GM13977 (cell line): ENCODE results near the gene TXNL4B.

Source experiments
- DNase-seq: peaks from one replicate; pipeline ENCODE4 v3.0.0; 2012; ENCODE audit warnings: low spot score
- CTCF ChIP-seq: IDR thresholded peaks from 2 replicates; pipeline ENCODE4 v1.5.1; 2012; ENCODE audit warnings: mild to moderate bottlenecking, control low read depth; ENCODE audit not compliant: insufficient read depth; ENCODE audit errors: extremely low read depth, missing control alignments
- in situ Hi-C: fragments of 300-500 bp; cut with MboI; formaldehyde crosslinking; loops from one replicate; pipeline ENCODE4 v1.12.0; 2022; ENCODE audit warnings: low sequenced_read_pairs, low pct_unique_long_range_greater_than_20kb, mixed read lengths, inconsistent platforms; ENCODE audit not compliant: unreplicated experiment

The TXNL4B gene

GRCh38 chr16:72132726-72133125 is 39.3 kb upstream of the TXNL4B start:
- in situ Hi-C loops: no loop called here
- TF ChIP-seq CTCF: no peak
- DNase-seq: no peak

GRCh38 chr16:72131036-72131435 is 37.6 kb upstream of the TXNL4B start:
- no peak for TF ChIP-seq CTCF
- in situ Hi-C loops: no loop called here
- DNase-seq: no peak

- DNase-seq: no peak
- in situ Hi-C loops: loop anchor here (10.0 kb wide), 1 partner anchor 335 kb away; no protein-coding TSS in a partner anchor
- no peak for TF ChIP-seq CTCF
Observed at GRCh38 chr16:72129976-72130656, 36.7 kb upstream of the TXNL4B start.

- DNase-seq: no peak
- in situ Hi-C loops: loop anchor here (10.0 kb wide), 1 partner anchor 336 kb away; no protein-coding TSS in a partner anchor
- no peak for TF ChIP-seq CTCF
Observed at GRCh38 chr16:72128701-72129100, 35.3 kb upstream of the TXNL4B start.

GRCh38 chr16:72126429-72126765 is 33.0 kb upstream of the TXNL4B start:
- DNase-seq: no peak
- no peak for TF ChIP-seq CTCF
- in situ Hi-C loops: loop anchor here (10.0 kb wide), 1 partner anchor 338 kb away; no protein-coding TSS in a partner anchor

GRCh38 chr16:72125635-72126428 is 32.4 kb upstream of the TXNL4B start:
- in situ Hi-C loops: loop anchor here (10.0 kb wide), 1 partner anchor 339 kb away; no protein-coding TSS in a partner anchor
- TF ChIP-seq CTCF: no peak
- peak; percentile 1 for DNase-seq
